Measurements from ENCODE around the gene P4HB. TPM values are rescaled to one million over a fixed set of nuclear protein-coding genes. Genes with fewer than 3 reads are reported as not detected.
A peak's percentile ranks its signal among the peaks of the same experiment; 100 is the strongest.

The P4HB gene
- total RNA-seq, 3 donors from 2014 or later: 374 to 475 (median 466) TPM

DNA sequence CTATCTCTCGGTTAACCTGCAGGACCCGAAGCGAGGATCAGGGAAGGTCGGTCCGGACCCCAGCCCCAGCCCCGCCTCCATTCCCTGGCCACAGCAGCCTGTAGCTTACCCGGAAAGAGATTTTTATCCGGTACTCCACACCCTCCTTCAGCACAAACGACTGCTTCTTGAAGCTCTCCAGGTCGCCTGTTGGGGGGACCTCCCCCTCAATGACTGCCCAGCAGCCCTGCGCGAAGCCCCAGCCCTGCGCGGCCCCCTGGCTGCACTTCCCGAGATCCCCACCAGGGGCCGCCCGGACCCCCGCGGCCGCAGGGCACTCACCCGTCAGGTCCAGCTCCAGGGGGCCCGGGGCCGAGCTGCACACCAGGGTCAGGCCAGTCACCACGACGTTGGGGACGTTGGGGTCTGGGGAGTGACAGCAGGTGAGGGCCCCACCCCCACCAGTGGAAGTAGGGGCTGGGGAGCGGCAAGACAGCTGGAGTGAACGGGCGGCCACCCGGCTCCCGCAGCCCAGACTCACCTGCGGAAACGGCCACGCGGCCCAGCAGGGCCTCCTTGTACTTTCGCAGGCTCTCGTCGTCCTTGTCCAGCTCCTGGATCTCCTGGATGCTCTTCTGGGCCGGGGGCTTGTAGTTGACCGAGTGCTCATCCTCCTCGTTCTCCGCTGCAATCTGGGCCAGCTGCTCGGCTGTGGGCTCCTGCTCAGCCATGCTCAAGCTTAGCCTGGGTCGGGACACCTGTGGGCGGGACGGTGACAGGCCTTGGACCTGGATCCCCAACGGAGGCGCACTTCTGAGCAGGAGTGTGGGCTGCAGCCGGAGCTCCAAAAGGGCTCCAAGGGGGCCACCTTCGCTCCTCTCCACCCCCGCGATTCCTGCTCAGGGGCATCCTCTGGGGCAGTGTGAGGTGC is 9.1 kb upstream of the P4HB start:
- no peak for DNase-seq (ENCODE audit: low spot score in 2 of 2)
- H3K36me3 ChIP-seq: no peaks in the 10 kb centered on the region
- peak overlapping the region; percentile 97 for H3K27ac ChIP-seq
- no peaks in the 10 kb centered on the region for H3K9me3 ChIP-seq
- intact Hi-C loops (cut with DNase I; ENCODE audit: low total_unique reads): no loop called here
- H3K4me1 ChIP-seq: peaks cover 0 to 24% of the 10 kb centered on the region in 2 donors
- no peak for TF ChIP-seq POLR2A (IDR thresholded peaks at IDR 0.05)
- no peak for TF ChIP-seq POLR2AphosphoS5 (IDR thresholded peaks at IDR 0.05)
- TF ChIP-seq, protein P1, sequence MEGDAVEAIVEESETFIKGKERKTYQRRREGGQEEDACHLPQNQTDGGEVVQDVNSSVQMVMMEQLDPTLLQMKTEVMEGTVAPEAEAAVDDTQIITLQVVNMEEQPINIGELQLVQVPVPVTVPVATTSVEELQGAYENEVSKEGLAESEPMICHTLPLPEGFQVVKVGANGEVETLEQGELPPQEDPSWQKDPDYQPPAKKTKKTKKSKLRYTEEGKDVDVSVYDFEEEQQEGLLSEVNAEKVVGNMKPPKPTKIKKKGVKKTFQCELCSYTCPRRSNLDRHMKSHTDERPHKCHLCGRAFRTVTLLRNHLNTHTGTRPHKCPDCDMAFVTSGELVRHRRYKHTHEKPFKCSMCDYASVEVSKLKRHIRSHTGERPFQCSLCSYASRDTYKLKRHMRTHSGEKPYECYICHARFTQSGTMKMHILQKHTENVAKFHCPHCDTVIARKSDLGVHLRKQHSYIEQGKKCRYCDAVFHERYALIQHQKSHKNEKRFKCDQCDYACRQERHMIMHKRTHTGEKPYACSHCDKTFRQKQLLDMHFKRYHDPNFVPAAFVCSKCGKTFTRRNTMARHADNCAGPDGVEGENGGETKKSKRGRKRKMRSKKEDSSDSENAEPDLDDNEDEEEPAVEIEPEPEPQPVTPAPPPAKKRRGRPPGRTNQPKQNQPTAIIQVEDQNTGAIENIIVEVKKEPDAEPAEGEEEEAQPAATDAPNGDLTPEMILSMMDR (IDR thresholded peaks at IDR 0.05): peak; percentile 73 to 93 (median 74)
- H3K4me3 ChIP-seq: peak overlapping the region; percentile 75 to 97 (median 79)
- no peaks in the 10 kb centered on the region for H3K27me3 ChIP-seq

DNA sequence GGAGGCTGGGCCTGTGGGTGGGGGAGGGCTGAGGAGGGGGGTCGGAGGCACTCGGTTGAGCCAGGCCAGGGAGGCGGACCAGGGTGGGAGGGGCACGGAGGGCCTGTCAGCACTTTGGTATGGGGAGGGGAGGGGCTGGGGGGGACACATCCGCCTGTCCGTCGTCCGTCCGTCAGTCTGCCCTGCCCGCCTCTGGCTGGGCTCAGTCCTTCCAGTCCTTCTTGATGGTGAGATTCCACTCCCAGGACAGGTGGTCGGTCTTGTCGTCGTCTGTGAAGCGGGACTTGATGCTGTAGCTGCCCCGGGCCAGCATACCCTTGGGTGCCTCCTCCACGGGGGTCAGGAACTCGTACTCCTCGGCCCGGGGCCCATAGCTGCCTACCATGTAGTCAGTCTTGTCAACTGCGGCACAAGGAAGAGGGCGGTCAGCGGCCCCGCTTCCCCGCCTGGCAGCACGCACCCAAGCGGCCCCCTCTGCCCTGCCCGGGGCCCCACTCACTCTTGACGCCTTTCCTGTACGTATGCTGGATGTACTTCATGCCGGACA is 8.4 kb upstream of the P4HB start:
- Histone ChIP-seq H3K4me3 (peak overlapping the region in 1 of 3 donors; percentile 79), H3K27ac (peak overlapping the region; percentile 97), H3K4me1 (peaks cover 0 to 24% of the 10 kb centered on the region in 2 donors), H3K27me3 (no peaks in the 10 kb centered on the region), H3K9me3 (no peaks in the 10 kb centered on the region), H3K36me3 (no peaks in the 10 kb centered on the region)
- TF ChIP-seq POLR2A (IDR thresholded peaks at IDR 0.05) (no peak), POLR2AphosphoS5 (IDR thresholded peaks at IDR 0.05) (no peak)
- TF ChIP-seq, protein P1 (IDR thresholded peaks at IDR 0.05): no peak
- intact Hi-C loops (cut with DNase I; ENCODE audit: low total_unique reads): no loop called here
- no peak for DNase-seq (ENCODE audit: low spot score in 2 of 2)

DNA sequence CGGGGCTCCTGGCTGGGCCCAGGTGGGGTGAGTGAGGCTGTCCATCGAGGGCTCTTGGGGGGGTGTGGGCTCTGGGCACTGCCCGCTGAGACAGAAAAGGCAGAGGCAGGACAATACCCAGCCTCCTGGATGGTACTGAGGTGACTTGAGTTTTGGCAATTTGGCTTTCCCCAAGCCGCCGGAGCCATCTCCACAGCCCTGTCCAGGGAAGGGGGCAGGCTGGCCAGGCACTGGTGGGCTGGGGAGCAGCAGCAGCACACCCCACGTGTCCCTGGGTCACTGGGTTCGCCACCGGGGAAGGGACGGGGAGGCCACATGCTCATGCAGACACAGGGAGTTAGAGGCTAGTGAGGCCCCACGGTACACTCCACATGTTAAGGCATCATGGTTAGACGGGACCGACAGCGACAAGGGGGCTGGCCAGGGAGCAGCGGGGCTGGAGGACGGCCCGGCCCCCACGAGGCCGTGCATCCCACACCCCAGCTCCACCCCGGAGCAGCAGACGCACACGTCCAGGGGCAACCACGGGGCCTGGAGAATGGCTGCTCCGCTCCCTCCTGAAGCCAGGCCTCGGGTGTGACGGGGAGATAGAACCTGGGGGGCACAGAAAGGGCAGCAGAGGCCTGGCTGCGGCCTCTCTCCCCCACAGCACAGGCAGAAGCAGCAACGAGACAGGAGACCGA is 7.8 kb upstream of the P4HB start:
- DNase-seq (ENCODE audit: low spot score in 2 of 2): no peak
- peaks cover 0 to 21% of the 10 kb centered on the region in 2 donors for H3K4me1 ChIP-seq
- TF ChIP-seq, protein P1 (IDR thresholded peaks at IDR 0.05): no peak
- TF ChIP-seq POLR2AphosphoS5 (IDR thresholded peaks at IDR 0.05): no peak
- no peak for TF ChIP-seq POLR2A (IDR thresholded peaks at IDR 0.05)
- peak overlapping the region; percentile 97 for H3K27ac ChIP-seq
- H3K9me3 ChIP-seq: no peaks in the 10 kb centered on the region
- no peaks in the 10 kb centered on the region for H3K36me3 ChIP-seq
- H3K4me3 ChIP-seq: peak overlapping the region in 1 of 3 donors; percentile 79
- intact Hi-C loops (cut with DNase I; ENCODE audit: low total_unique reads): no loop called here
- H3K27me3 ChIP-seq: no peaks in the 10 kb centered on the region

DNA sequence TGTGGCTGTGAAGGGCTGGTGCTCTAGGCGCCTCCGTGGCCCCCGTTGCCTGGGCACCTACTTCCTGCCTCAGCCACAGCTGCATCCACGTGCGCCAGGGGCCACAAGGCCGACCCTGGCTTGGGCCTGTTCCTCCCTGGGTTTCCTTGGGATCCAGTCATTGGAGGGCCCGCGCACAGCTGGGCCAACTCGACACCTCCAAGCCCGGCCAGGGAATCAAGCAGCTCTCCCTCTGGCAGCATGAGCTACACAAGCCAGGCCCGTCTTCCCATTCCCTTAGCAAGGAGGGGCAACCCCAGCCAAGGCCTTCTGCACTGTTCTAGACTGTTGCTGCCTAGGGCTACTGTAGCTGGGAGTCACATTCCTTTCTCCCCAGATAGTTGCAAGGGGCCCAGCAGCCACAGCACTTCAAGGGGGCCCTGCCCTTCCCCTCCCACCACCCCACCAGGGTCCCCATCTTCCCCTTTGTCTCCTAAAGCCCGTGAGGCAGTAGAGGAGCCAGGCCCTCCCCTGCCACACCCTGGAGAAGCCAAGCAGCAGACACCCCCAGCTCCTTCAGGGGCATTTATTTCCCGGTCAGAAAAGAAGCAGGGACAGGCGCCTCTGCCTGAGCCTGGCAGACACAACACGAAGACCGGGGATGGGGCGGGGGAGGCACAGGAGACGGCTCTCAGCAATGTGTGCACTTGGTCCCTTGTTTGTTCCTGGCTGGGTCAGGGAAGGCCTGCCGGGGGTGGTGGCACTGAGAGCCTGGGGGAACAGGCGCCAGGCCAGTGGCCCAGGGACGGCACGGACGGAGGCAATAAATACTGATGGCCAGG is 7.0 kb upstream of the P4HB start:
- peak overlapping the region; percentile 97 for H3K27ac ChIP-seq
- H3K4me1 ChIP-seq: peaks cover 0 to 14% of the 10 kb centered on the region in 2 donors
- no peak for TF ChIP-seq POLR2A (IDR thresholded peaks at IDR 0.05)
- TF ChIP-seq, protein P1 (IDR thresholded peaks at IDR 0.05): no peak
- no peak for DNase-seq (ENCODE audit: low spot score in 2 of 2)
- H3K9me3 ChIP-seq: no peaks in the 10 kb centered on the region
- no peak overlapping the region for H3K4me3 ChIP-seq
- no peaks in the 10 kb centered on the region for H3K36me3 ChIP-seq
- no peaks in the 10 kb centered on the region for H3K27me3 ChIP-seq
- intact Hi-C loops (cut with DNase I; ENCODE audit: low total_unique reads): no loop called here

All from breast epithelium (tissue), 4 donors.